Measurements from ENCODE around the gene WNT4.

DNA sequence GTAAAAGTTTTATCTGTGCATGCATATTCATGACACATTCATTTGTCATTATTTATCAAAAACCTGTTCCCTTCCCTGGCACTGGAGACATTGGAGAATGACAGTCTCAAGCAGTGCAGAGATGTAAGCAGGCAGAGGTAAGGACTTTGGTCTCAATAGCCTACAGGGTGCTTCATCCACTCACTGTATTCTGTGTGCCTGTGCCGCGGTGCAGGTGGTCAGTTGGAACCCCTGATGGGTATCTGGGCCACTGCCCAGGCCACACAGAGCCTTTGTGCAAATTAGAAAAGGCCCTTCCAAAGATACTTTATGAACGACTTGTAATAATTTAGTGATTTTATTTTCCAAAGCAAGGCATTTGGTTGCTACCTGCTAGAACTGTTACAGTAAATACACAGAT lies 46.4 kb downstream of the WNT4 start:
- TF ChIP-seq, protein P1, sequence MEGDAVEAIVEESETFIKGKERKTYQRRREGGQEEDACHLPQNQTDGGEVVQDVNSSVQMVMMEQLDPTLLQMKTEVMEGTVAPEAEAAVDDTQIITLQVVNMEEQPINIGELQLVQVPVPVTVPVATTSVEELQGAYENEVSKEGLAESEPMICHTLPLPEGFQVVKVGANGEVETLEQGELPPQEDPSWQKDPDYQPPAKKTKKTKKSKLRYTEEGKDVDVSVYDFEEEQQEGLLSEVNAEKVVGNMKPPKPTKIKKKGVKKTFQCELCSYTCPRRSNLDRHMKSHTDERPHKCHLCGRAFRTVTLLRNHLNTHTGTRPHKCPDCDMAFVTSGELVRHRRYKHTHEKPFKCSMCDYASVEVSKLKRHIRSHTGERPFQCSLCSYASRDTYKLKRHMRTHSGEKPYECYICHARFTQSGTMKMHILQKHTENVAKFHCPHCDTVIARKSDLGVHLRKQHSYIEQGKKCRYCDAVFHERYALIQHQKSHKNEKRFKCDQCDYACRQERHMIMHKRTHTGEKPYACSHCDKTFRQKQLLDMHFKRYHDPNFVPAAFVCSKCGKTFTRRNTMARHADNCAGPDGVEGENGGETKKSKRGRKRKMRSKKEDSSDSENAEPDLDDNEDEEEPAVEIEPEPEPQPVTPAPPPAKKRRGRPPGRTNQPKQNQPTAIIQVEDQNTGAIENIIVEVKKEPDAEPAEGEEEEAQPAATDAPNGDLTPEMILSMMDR (IDR thresholded peaks at IDR 0.05; ENCODE audit: low read length): no peak
- no peak for TF ChIP-seq EZH2 (IDR thresholded peaks at IDR 0.05; ENCODE audit: borderline replicate concordance, low read length)

All from OCI-LY1 (cell line).